HepG2 (cell line): Measurements from ENCODE around the gene PIP5K1A. TPM values are rescaled to one million over a fixed set of nuclear protein-coding genes. Genes with fewer than 3 reads are reported as not detected.
A peak's percentile ranks its signal among the peaks of the same experiment; 100 is the strongest.

Experiments
- ATF2 ChIP-seq: sonication (generic); formaldehyde crosslinking; IDR thresholded peaks from 2 replicates; pipeline ENCODE4 v1.4.0; 2020; ENCODE audit warnings: missing genetic modification reagents
- CREB1 ChIP-seq, 2 experiments: fragments of 450-650 bp in 1 of 2; IDR thresholded peaks; 2 replicates each; pipeline ENCODE4 v1.6.1; 2016 to 2017; ENCODE audit warnings: control low read depth in 1 of 2, mild to moderate bottlenecking in 1 of 2, missing compliant biosample characterization in 1 of 2, missing genetic modification characterization in 1 of 2
- DRAP1 ChIP-seq: IDR thresholded peaks from 2 replicates; pipeline ENCODE4 v1.6.1; 2016; ENCODE audit warnings: missing genetic modification reagents, missing compliant biosample characterization
- EP300 ChIP-seq, 3 experiments: sonication (generic) in 1 of 3; formaldehyde crosslinking in 1 of 3; IDR thresholded peaks; 2 replicates each; pipeline versions ENCODE4 v1.5.1 to v1.6.1; 2011 to 2020; ENCODE audit warnings: low read depth in 2 of 3, low read length in 2 of 3, borderline replicate concordance in 1 of 3, improper control_type of control experiment in 1 of 3, mild to moderate bottlenecking in 1 of 3, missing genetic modification reagents in 1 of 3, moderate library complexity in 1 of 3
- FOXC1 ChIP-seq: sonication (generic); formaldehyde crosslinking; IDR thresholded peaks from 2 replicates; pipeline ENCODE4 v1.8.0; 2022; ENCODE audit warnings: mild to moderate bottlenecking, missing genetic modification reagents, borderline replicate concordance
- HNRNPL ChIP-seq: fragments of 200-400 bp; formaldehyde crosslinking; IDR thresholded peaks from 2 replicates; pipeline ENCODE4 v1.6.1; 2017; ENCODE audit warnings: mild to moderate bottlenecking, low read depth, low read length
- JARID2 ChIP-seq: sonication (generic); formaldehyde crosslinking; IDR thresholded peaks from 2 replicates; pipeline ENCODE4 v1.8.1; 2023; ENCODE audit warnings: missing genetic modification reagents, inconsistent platforms; ENCODE audit not compliant: insufficient replicate concordance
- MXD4 ChIP-seq: IDR thresholded peaks from 2 replicates; pipeline ENCODE4 v1.6.1; 2016; ENCODE audit warnings: mild to moderate bottlenecking, missing biosample characterization, missing genetic modification reagents
- NCOA1 ChIP-seq: sonication (generic); formaldehyde crosslinking; IDR thresholded peaks from 2 replicates; pipeline ENCODE4 v1.9.0; 2021; ENCODE audit warnings: missing genetic modification reagents
- POGZ ChIP-seq: sonication (generic); formaldehyde crosslinking; IDR thresholded peaks from 2 replicates; pipeline ENCODE4 v1.4.0; 2020; ENCODE audit warnings: mild to moderate bottlenecking, missing genetic modification reagents
- RARA ChIP-seq: IDR thresholded peaks from 2 replicates; pipeline ENCODE4 v1.6.1; 2016; ENCODE audit warnings: missing genetic modification reagents, missing compliant biosample characterization
- SNAPC4 ChIP-seq: sonication (generic); formaldehyde crosslinking; IDR thresholded peaks from 2 replicates; pipeline ENCODE4 v1.4.0; 2020; ENCODE audit warnings: mild to moderate bottlenecking, missing genetic modification reagents
- ZBTB1 ChIP-seq: sonication (generic); formaldehyde crosslinking; IDR thresholded peaks from 2 replicates; pipeline ENCODE4 v1.4.0; 2020; ENCODE audit warnings: missing genetic modification reagents, borderline replicate concordance
- ZBTB38 ChIP-seq: sonication (generic); formaldehyde crosslinking; IDR thresholded peaks from 2 replicates; pipeline ENCODE4 v1.5.1; 2020; ENCODE audit warnings: mild to moderate bottlenecking, missing genetic modification reagents
- ZBTB43 ChIP-seq: sonication (generic); formaldehyde crosslinking; conservative IDR thresholded peaks from 2 replicates; pipeline ENCODE4 v1.4.0; 2020; ENCODE audit warnings: missing genetic modification reagents
- ZFP90 ChIP-seq: sonication (generic); formaldehyde crosslinking; IDR thresholded peaks from 2 replicates; pipeline ENCODE4 v1.8.0; 2022; ENCODE audit warnings: missing genetic modification reagents, mild to moderate bottlenecking, inconsistent platforms, borderline replicate concordance
- ZMAT3 ChIP-seq: sonication (generic); formaldehyde crosslinking; conservative IDR thresholded peaks from 2 replicates; pipeline ENCODE4 v1.7.0; 2021; ENCODE audit warnings: missing genetic modification reagents
- ZNF350 ChIP-seq: sonication (generic); formaldehyde crosslinking; IDR thresholded peaks from 2 replicates; pipeline ENCODE4 v1.4.0; 2020; ENCODE audit warnings: mild to moderate bottlenecking, low read depth, missing genetic modification reagents, borderline replicate concordance
- ZNF501 ChIP-seq: sonication (generic); formaldehyde crosslinking; IDR thresholded peaks from 2 replicates; pipeline ENCODE4 v1.5.1; 2020; ENCODE audit warnings: mild to moderate bottlenecking, moderate library complexity, missing genetic modification reagents
- polyA plus RNA-seq, 8 experiments: library from polyadenylated mRNA; depleted of rRNA in 3 of 8; stranded (reverse) in 7 of 8; unstranded in 1 of 8; fragments of >200 nt; fragmentation: Illumina TruSeq in 4 of 8; extraction: Trizol in 4 of 8; gene quantifications; 2 replicates each; pipeline versions ENCODE4 v1.2.1 to v1.2.3, GENCODE V29; 2011 to 2016; ENCODE audit warnings: low read depth in 4 of 8, missing spikeins in 1 of 8, mixed read lengths in 1 of 8; ENCODE audit not compliant: insufficient read depth in 1 of 8
- total RNA-seq, 5 experiments: library from RNA; depleted of rRNA; stranded (reverse); fragments of >200 nt; fragmentation: Illumina TruSeq; extraction: Trizol; gene quantifications; 2 replicates each; pipeline ENCODE4 v1.2.3, GENCODE V29; 2016; ENCODE audit warnings: low read depth in 1 of 5

The PIP5K1A gene
- total and polyA plus RNA-seq, 2 of the 13 experiments (the other 11 are each of a cell fraction or from before 2014, with no cell fraction given) = 45.3 to 65.1 TPM

- TF ChIP-seq ZNF501 (CRISPR knock-in tag) = peak; percentile 81
- TF ChIP-seq FOXC1 (CRISPR knock-in tag) = peak; percentile 77; the same call in 1 of the 2 replicates
- peak; percentile 58; the same call in 1 of the 2 replicates for TF ChIP-seq ZFP90 (CRISPR knock-in tag)
- peak; percentile 66; the same call in 1 of the 2 replicates for TF ChIP-seq MXD4 (CRISPR knock-in tag)
- peak; percentile 76 for TF ChIP-seq DRAP1 (CRISPR knock-in tag)
- 0 out of 2 replicates have a peak, but pooled peaks have one; percentile 39 for TF ChIP-seq HNRNPL
- peak in 1 of 2 experiments; percentile 44; a peak in 1 of 4 replicates for TF ChIP-seq EP300 (IDR thresholded peaks at IDR 0.05; ENCODE audit: low read depth in 2 of 2, low read length in 2 of 2)
- no peak for TF ChIP-seq EP300 (CRISPR knock-in tag; IDR thresholded peaks at IDR 0.05; ENCODE audit: borderline replicate concordance)
- peak; percentile 58 for TF ChIP-seq RARA (CRISPR knock-in tag)
- peak; percentile 78 for TF ChIP-seq ATF2 (CRISPR knock-in tag)
- peak; percentile 44 for TF ChIP-seq POGZ
- peak; percentile 62; the same call in 1 of the 2 replicates for TF ChIP-seq ZMAT3
- no peak for TF ChIP-seq ZBTB1 (CRISPR knock-in tag)
- TF ChIP-seq CREB1 (IDR thresholded peaks at IDR 0.05) = 0 out of 2 replicates have a peak, but pooled peaks have one; percentile 7
- TF ChIP-seq CREB1 (CRISPR knock-in tag; IDR thresholded peaks at IDR 0.05) = peak; percentile 64; the same call in 1 of the 2 replicates
- TF ChIP-seq ZNF350 (CRISPR knock-in tag) = peak; percentile 90
- 0 out of 2 replicates have a peak, but pooled peaks have one; percentile 53 for TF ChIP-seq ZBTB43
- TF ChIP-seq ZBTB38 (CRISPR knock-in tag) = peak; percentile 65; the same call in 1 of the 2 replicates
- TF ChIP-seq SNAPC4 = peak; percentile 65; the same call in 1 of the 2 replicates
- TF ChIP-seq NCOA1 (CRISPR knock-in tag) = no peak
- no peak for TF ChIP-seq JARID2 (CRISPR knock-in tag)
Measured at GRCh38 chr1:151189637-151190445, 8.5 kb upstream of the PIP5K1A start, which contains the start of gene VPS72 (continued).
